Measurements from ENCODE around the gene SLC17A9. TPM values are rescaled to one million over a fixed set of nuclear protein-coding genes. Genes with fewer than 3 reads are reported as not detected.

Gene SLC17A9
- total and polyA plus RNA-seq, 2 donors (not counting 1 experiment from before 2014, with no cell fraction given) = 33.0 to 141 TPM

GRCh38 chr20:63009988-63010769, 57.7 kb downstream of the SLC17A9 start:
- DNase-seq = peak; percentile 75
- Histone ChIP-seq H3K27ac (ENCODE audit: low read length in 2 of 2) (no peak overlapping the region), H3K9me3 (ENCODE audit: control extremely low read depth in 1 of 3, control insufficient read depth in 2 of 3, insufficient read depth in 1 of 3, low read length in 2 of 3) (peaks cover 0 to 54% (median 16%) of the 10 kb centered on the region in 3 donors), H2AFZ (ENCODE audit: insufficient read depth, low read depth, low read length, poor library complexity, severe bottlenecking) (peak overlapping the region; percentile 52), H3K4me3 (ENCODE audit: control extremely low read depth in 1 of 5, extremely low read depth in 1 of 5, insufficient read depth in 1 of 5, low read depth in 2 of 5, low read length in 4 of 5) (peak overlapping the region in 3 of 5 experiments; percentile 23 to 42 (median 38)), H3K36me3 (replicated peaks in 1 of 2; ENCODE audit: control extremely low read depth in 1 of 2, control insufficient read depth in 1 of 2, extremely low read depth in 1 of 2, insufficient read depth in 2 of 2, low read length in 1 of 2) (no peaks in the 10 kb centered on the region), H3K79me2 (ENCODE audit: control insufficient read depth, insufficient read depth, low read length) (no peaks in the 10 kb centered on the region), H3K9ac (ENCODE audit: low read length) (peak overlapping the region; percentile 34), H4K20me1 (ENCODE audit: control insufficient read depth, insufficient read depth, low read length, poor library complexity, severe bottlenecking) (peaks cover 21% of the 10 kb centered on the region), H3K4me1 (ENCODE audit: control insufficient read depth in 2 of 2, insufficient read depth in 2 of 2, low read length in 2 of 2) (peaks cover 46 to 49% of the 10 kb centered on the region in 2 donors), H3K27me3 (replicated peaks in 1 of 4; ENCODE audit: control extremely low read depth in 1 of 4, control insufficient read depth in 3 of 4, insufficient read depth in 4 of 4, low read length in 3 of 4) (peaks cover 0 to 84% (median 46%) of the 10 kb centered on the region in 4 experiments), H3K4me2 (replicated peaks; ENCODE audit: low read depth, low read length, poor library complexity, severe bottlenecking) (peak overlapping the region; percentile 69)
- 10% methylated on average over 27 of the region's 30 CpGs for WGBS (ENCODE audit: insufficient coverage)
- ChIA-PET CTCF (interaction anchor here (1.0 to 3.3 kb wide), 12 partner anchors 15 to 138 kb away, joined by 3 to 36 read pairs (median 6); no protein-coding TSS in a partner anchor), POLR2A (interaction anchor here (0.7 to 1.3 kb wide), 4 partner anchors 34 to 392 kb away, joined by 3 to 12 read pairs (median 6); no protein-coding TSS in a partner anchor)
- Mint-ChIP-seq H3K4me1 (peaks cover 19% of the 10 kb centered on the region), H3K27me3 (peaks cover 51% of the 10 kb centered on the region), H3K9me3 (ENCODE audit: insufficient read depth) (peaks cover 5% of the 10 kb centered on the region), H3K4me3 (peak overlapping the region; percentile 86), H3K27ac (peak overlapping the region; percentile 64)
- peak; percentile 37 for ATAC-seq (ENCODE audit: low read depth)
- TF ChIP-seq EZH2 (IDR thresholded peaks at IDR 0.05; ENCODE audit: borderline replicate concordance, insufficient read depth, low read depth, low read length, poor library complexity, severe bottlenecking) (no peak), CTCF (IDR thresholded peaks at IDR 0.05) (no peak)
- intact Hi-C loops (cut with micrococcal nuclease) = loop anchor here (1.0 to 10.0 kb wide), 4 partner anchors 32 to 341 kb away; partner anchors contain the start of gene SLC17A9

GRCh38 chr20:63011798-63012197, 59.3 kb downstream of the SLC17A9 start:
- no peak for DNase-seq
- Histone ChIP-seq H3K79me2 (ENCODE audit: control insufficient read depth, insufficient read depth, low read length) (no peaks in the 10 kb centered on the region), H3K4me1 (ENCODE audit: control insufficient read depth in 2 of 2, insufficient read depth in 2 of 2, low read length in 2 of 2) (peaks cover 38% of the 10 kb centered on the region in 2 donors), H3K4me2 (replicated peaks; ENCODE audit: low read depth, low read length, poor library complexity, severe bottlenecking) (no peak overlapping the region), H3K9ac (ENCODE audit: low read length) (no peak overlapping the region), H3K36me3 (replicated peaks in 1 of 2; ENCODE audit: control extremely low read depth in 1 of 2, control insufficient read depth in 1 of 2, extremely low read depth in 1 of 2, insufficient read depth in 2 of 2, low read length in 1 of 2) (no peaks in the 10 kb centered on the region), H3K27me3 (replicated peaks in 1 of 4; ENCODE audit: control extremely low read depth in 1 of 4, control insufficient read depth in 3 of 4, insufficient read depth in 4 of 4, low read length in 3 of 4) (peaks cover 0 to 84% (median 42%) of the 10 kb centered on the region in 4 experiments), H2AFZ (ENCODE audit: insufficient read depth, low read depth, low read length, poor library complexity, severe bottlenecking) (no peak overlapping the region), H3K4me3 (ENCODE audit: control extremely low read depth in 1 of 5, extremely low read depth in 1 of 5, insufficient read depth in 1 of 5, low read depth in 2 of 5, low read length in 4 of 5) (no peak overlapping the region), H3K27ac (ENCODE audit: low read length in 2 of 2) (no peak overlapping the region), H3K9me3 (ENCODE audit: control extremely low read depth in 1 of 3, control insufficient read depth in 2 of 3, insufficient read depth in 1 of 3, low read length in 2 of 3) (peaks cover 0 to 58% (median 16%) of the 10 kb centered on the region in 3 donors), H4K20me1 (ENCODE audit: control insufficient read depth, insufficient read depth, low read length, poor library complexity, severe bottlenecking) (peaks cover 21% of the 10 kb centered on the region)
- H3K9me3 Mint-ChIP-seq (ENCODE audit: insufficient read depth) = peaks cover 5% of the 10 kb centered on the region
- H3K4me1 Mint-ChIP-seq = peaks cover 19% of the 10 kb centered on the region
- ATAC-seq (ENCODE audit: low read depth) = no peak
- 47% methylated on average over 3 of the region's 3 CpGs for WGBS (ENCODE audit: insufficient coverage)
- ChIA-PET POLR2A (interaction anchor here (0.8 kb wide), 1 partner anchor 34 kb away, joined by 4 read pairs; no protein-coding TSS in a partner anchor), CTCF (interaction anchor here (0.9 to 1.6 kb wide), 5 partner anchors 57 to 212 kb away, joined by 3 to 5 read pairs (median 4); no protein-coding TSS in a partner anchor)
- H3K27me3 Mint-ChIP-seq = peaks cover 56% of the 10 kb centered on the region
- H3K27ac Mint-ChIP-seq = no peak overlapping the region
- intact Hi-C loops (cut with micrococcal nuclease) = no loop called here
- TF ChIP-seq EZH2 (IDR thresholded peaks at IDR 0.05; ENCODE audit: borderline replicate concordance, insufficient read depth, low read depth, low read length, poor library complexity, severe bottlenecking) (no peak), CTCF (IDR thresholded peaks at IDR 0.05) (no peak)
- H3K4me3 Mint-ChIP-seq = no peak overlapping the region

All from B cell (primary cell).